Activated T-helper 1 cell treated with anti-CD3 and anti-CD28 coated beads, Interleukin-12 subunit alpha, Interleukin-12 subunit beta, Interleukin-2, Interleukin-4 antibody, amounts not matched to agents 30 ng/mL and 10 ng/mL and 1 ng/mL, durations not matched to agents 14 hours and 24 hours and 36 hours (primary cell): ENCODE data around the gene SHROOM3. TPM values are rescaled to one million over a fixed set of nuclear protein-coding genes. Genes with fewer than 3 reads are reported as not detected.
"Not testable (repeated sequence)": the region's sequence is repeated elsewhere in the genome, so short reads cannot be mapped to it uniquely, and the experiment has no call there.

Experiments used
- DNase-seq: peaks from one replicate; pipeline ENCODE4 v3.0.0; 2021; ENCODE audit warnings: low spot score
- H3K27ac Mint-ChIP-seq: one replicate; pipeline ENCODE4 v1.8.0; 2021; ENCODE audit warnings: mild to moderate bottlenecking, mixed read lengths
- H3K27me3 Mint-ChIP-seq: one replicate; pipeline ENCODE4 v1.8.0; 2022; ENCODE audit warnings: mild to moderate bottlenecking, moderate library complexity, mixed read lengths; ENCODE audit not compliant: insufficient read depth
- H3K36me3 Mint-ChIP-seq: one replicate; pipeline ENCODE4 v1.8.0; 2021; ENCODE audit warnings: low read depth, mixed read lengths
- H3K4me1 Mint-ChIP-seq: one replicate; pipeline ENCODE4 v1.8.0; 2021; ENCODE audit warnings: low read depth, mixed read lengths
- H3K4me3 Mint-ChIP-seq: one replicate; pipeline ENCODE4 v1.8.0; 2021; ENCODE audit warnings: mild to moderate bottlenecking, moderate library complexity, mixed read lengths
- H3K9me3 Mint-ChIP-seq: one replicate; pipeline ENCODE4 v1.8.0; 2021; ENCODE audit warnings: mixed read lengths
- intact Hi-C: fragments of 100-400 bp; cut with micrococcal nuclease; formaldehyde crosslinking; loops from one replicate; pipeline ENCODE4 v1.15.1; 2024
- total RNA-seq: library from RNA; stranded (reverse); gene quantifications from 2 replicates; pipeline ENCODE4 v1.2.3, GENCODE V29; 2022

SHROOM3 gene
- 0.02 and 0.05 TPM in 2 replicates for total RNA-seq

GRCh38 chr4:76434901-76435527, at the start of gene SHROOM3:
SHROOM3 (plus strand) TSS chr4:76435229; CDS start chr4:76436053, 824 bp downstream.
- Mint-ChIP-seq H3K9me3 (no peaks in the 10 kb centered on the region), H3K27ac (no peak within 1 kb of the TSS), H3K4me3 (no peak within 1 kb of the TSS), H3K4me1 (no peaks in the 10 kb centered on the region), H3K27me3 (peaks cover 43% of the 10 kb centered on the region), H3K36me3 (no peaks in the 10 kb centered on the region)
- intact Hi-C loops = no loop called here
- DNase-seq = no peak

- Mint-ChIP-seq H3K27me3 (peaks cover 10% of the 10 kb centered on the region), H3K36me3 (no peaks in the 10 kb centered on the region), H3K4me3 (no peak overlapping the region), H3K9me3 (no peaks in the 10 kb centered on the region), H3K4me1 (no peaks in the 10 kb centered on the region), H3K27ac (no peak overlapping the region)
- DNase-seq = no peak
- intact Hi-C loops = no loop called here
Measured at GRCh38 chr4:76385974-76386373, 49.1 kb upstream of the SHROOM3 start.

DNA sequence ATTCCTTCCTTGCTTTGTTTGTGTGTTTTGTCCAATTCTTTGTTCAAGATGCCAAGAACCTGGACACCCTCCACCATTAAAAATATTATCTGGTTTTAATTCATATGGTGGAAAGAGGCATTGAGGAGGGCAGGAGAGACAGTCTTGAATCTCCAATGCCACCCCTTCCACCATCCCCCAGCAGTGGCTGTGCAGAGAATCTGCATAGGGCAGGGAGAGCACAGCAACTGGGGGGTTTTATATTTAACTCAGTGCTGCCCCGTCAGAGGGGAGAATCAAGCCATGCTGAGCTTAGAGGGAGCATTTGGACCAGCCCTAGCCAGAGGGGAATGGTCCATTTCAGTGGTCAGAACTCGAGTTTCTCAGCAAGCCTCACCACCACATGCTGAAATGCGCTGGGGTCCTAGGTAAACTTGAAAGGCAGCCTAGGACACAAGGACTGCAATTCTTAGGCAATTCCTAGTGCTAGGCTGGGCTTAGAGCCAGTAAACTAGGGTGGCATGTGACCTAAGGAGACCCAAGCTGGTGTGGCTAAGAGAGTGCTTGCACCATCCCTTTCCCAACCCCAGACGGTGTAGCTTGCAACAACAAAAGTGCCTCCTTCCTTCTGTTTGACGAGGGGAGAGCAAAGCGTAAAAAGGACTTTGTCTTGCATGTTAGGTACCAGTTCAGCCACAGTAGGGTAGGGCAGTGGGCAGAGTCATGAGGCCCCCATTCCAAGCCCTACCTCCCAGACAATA, 48.3 kb upstream of the SHROOM3 start:
- Mint-ChIP-seq H3K27ac (no peak overlapping the region), H3K27me3 (peaks cover 10% of the 10 kb centered on the region), H3K9me3 (no peaks in the 10 kb centered on the region), H3K4me3 (no peak overlapping the region), H3K36me3 (no peaks in the 10 kb centered on the region), H3K4me1 (no peaks in the 10 kb centered on the region)
- no peak for DNase-seq
- intact Hi-C loops = no loop called here

DNA sequence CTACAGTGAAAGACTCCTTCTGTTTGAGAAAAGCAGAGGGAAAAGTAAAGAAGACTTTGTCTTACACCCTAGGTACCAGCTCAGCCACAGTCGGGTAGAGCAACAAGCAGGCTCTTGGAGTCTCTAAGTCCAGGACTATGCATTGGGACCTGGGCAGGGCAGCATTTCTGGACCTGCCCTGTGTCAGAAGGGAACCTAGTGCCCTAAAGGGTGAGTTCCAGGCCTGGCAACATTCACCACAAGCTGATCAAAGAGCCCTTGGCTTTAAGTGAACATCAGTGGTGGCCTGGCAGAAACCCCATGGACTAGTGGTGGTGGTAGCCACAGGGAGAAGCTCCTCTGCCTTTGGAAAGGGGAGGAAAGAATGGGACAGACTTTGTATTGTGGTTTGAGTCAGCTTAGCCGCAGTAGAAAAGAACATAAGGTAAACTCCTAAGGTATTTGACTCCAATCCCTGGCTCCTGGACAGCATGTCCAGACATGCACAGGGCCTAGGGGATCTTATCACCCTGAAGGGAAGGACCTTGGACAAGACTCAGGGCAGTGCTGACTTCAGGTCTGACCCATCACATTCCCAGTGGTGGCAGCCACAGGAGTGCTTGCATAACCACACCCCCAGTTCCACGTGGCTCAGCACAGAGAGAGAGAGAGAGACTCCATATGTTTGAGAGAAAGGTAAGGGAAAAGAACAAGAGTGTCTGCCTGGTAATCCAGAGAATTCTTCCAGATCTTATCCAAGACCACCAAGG, 46.7 kb upstream of the SHROOM3 start:
- no peak overlapping the region for H3K4me3 Mint-ChIP-seq
- no peaks in the 10 kb centered on the region for H3K36me3 Mint-ChIP-seq
- no peaks in the 10 kb centered on the region for H3K4me1 Mint-ChIP-seq
- intact Hi-C loops = no loop called here
- DNase-seq = no peak
- H3K27ac Mint-ChIP-seq = no peak overlapping the region
- H3K9me3 Mint-ChIP-seq = no peaks in the 10 kb centered on the region
- H3K27me3 Mint-ChIP-seq = peaks cover 17% of the 10 kb centered on the region

GRCh38 chr4:76401654-76402053, 33.4 kb upstream of the SHROOM3 start:
- H3K9me3 Mint-ChIP-seq = no peaks in the 10 kb centered on the region
- H3K27ac Mint-ChIP-seq = no peak overlapping the region
- H3K4me1 Mint-ChIP-seq = no peaks in the 10 kb centered on the region
- H3K36me3 Mint-ChIP-seq = no peaks in the 10 kb centered on the region
- intact Hi-C loops = no loop called here
- H3K4me3 Mint-ChIP-seq = no peak overlapping the region
- DNase-seq = no peak
- peaks cover 23% of the 10 kb centered on the region for H3K27me3 Mint-ChIP-seq

GRCh38 chr4:76406081-76406480, 28.9 kb upstream of the SHROOM3 start:
- Mint-ChIP-seq H3K4me3 (no peak overlapping the region), H3K27me3 (peaks cover 19% of the 10 kb centered on the region), H3K36me3 (no peaks in the 10 kb centered on the region), H3K9me3 (no peaks in the 10 kb centered on the region), H3K27ac (no peak overlapping the region), H3K4me1 (no peaks in the 10 kb centered on the region)
- intact Hi-C loops = no loop called here
- no peak for DNase-seq

GRCh38 chr4:76407440-76408119, 27.4 kb upstream of the SHROOM3 start:
- no peak for DNase-seq
- H3K27me3 Mint-ChIP-seq = peaks cover 15% of the 10 kb centered on the region
- no peak overlapping the region for H3K4me3 Mint-ChIP-seq
- H3K36me3 Mint-ChIP-seq = no peaks in the 10 kb centered on the region
- no peaks in the 10 kb centered on the region for H3K4me1 Mint-ChIP-seq
- intact Hi-C loops = no loop called here
- H3K9me3 Mint-ChIP-seq = no peaks in the 10 kb centered on the region
- no peak overlapping the region for H3K27ac Mint-ChIP-seq

DNA sequence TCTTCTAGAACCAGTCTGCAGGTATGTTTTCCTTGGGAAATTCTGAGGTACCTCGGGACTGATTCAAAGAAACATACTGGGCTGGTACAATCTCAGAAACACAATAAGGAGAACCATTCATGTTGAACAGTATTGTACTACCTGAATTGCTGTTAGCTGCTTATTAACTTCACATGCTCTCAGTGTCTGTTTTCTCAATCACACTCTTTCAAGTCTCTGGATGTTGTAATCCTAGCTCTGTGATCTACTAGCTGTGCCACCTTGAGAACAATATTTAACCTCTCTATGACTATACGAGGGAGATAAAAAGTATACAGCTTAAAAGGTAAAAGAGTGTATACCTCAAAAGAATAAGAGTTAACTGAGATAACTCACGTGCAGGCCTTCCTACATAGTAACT, 24.4 kb upstream of the SHROOM3 start:
- Mint-ChIP-seq H3K27me3 (peaks cover 12% of the 10 kb centered on the region), H3K4me1 (no peaks in the 10 kb centered on the region), H3K9me3 (no peaks in the 10 kb centered on the region), H3K4me3 (no peak overlapping the region), H3K27ac (no peak overlapping the region), H3K36me3 (no peaks in the 10 kb centered on the region)
- DNase-seq = no peak
- intact Hi-C loops = no loop called here

- Mint-ChIP-seq H3K4me3 (no peak overlapping the region), H3K36me3 (no peaks in the 10 kb centered on the region), H3K27me3 (peaks cover 18% of the 10 kb centered on the region), H3K4me1 (no peaks in the 10 kb centered on the region), H3K27ac (no peak overlapping the region), H3K9me3 (no peaks in the 10 kb centered on the region)
- intact Hi-C loops = no loop called here
- DNase-seq = no peak
Measured at GRCh38 chr4:76420188-76420761, 14.8 kb upstream of the SHROOM3 start.

DNA sequence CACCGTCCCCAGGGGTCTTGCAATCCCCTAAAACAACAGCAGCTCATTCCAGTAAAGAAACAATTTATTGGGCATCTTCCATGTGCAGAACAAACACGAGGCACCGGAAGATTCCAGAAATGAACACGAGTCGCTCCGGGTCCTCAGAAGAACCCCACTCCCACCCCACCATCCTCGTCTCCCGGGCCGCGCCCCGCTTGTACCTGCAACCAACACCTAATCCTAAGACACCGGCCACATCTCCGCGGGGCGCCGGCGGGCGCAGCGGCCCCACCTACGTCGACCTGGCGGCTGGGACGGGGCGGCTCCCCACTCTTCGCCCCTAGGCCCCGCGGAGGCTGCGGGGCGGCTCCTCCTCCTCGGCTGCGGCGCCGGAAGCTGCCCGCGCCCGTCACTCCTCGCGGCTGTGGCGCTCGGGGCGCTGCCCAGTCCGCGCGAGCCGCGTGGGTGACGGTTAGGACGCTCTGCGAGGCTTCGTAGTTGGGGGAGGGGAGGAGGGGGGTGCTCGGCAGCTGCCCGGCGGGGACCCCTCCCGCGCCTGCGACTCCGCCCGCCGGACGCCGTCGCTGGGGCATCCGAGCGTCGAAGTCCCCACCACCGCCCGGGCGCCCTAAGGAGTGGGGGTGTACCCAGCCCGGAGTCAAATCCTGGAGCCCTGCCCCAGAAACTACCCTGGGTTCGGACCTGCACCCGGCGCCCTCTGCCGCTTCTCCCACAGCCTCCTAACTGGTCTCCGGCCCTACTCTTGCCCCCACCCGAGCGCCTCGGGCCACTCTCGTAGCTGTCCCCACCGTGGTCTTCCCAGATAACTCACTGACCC, 14.1 kb upstream of the SHROOM3 start, which contains the start of gene CCDC158:
CCDC158 (minus strand) TSS at position 380 of the 820 bp plus-strand sequence. CDS start 17,934 bp downstream, outside the sequence.
- no peaks in the 10 kb centered on the region for H3K4me1 Mint-ChIP-seq
- intact Hi-C loops = no loop called here
- H3K27ac Mint-ChIP-seq = no peak within 1 kb of the TSS
- H3K27me3 Mint-ChIP-seq = peaks cover 18% of the 10 kb centered on the region
- H3K36me3 Mint-ChIP-seq = no peaks in the 10 kb centered on the region
- peak within 1 kb of the TSS; percentile 28 for H3K4me3 Mint-ChIP-seq
- H3K9me3 Mint-ChIP-seq = no peaks in the 10 kb centered on the region
- DNase-seq = no peak

DNA sequence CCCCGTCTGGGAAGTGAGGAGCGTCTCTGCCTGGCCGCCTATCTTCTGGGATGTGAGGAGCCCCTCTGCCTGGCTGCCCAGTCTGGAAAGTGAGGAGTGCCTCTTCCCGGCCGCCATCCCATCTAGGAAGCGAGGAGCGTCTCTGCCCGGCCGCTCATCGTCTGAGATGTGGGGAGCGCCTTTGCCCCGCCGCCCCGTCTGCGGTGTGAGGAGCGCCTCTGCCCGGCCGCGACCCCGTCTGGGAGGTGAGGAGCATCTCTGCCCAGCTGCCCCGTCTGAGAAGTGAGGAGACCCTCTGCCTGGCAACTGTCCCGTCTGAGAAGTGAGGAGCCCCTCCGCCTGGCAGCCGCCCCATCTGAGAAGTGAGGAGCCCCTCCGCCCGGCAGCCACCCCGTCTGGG, 11.9 kb upstream of the SHROOM3 start:
- H3K27ac Mint-ChIP-seq, H3K4me3 Mint-ChIP-seq, H3K36me3 Mint-ChIP-seq, H3K4me1 Mint-ChIP-seq, DNase-seq, H3K9me3 Mint-ChIP-seq, intact Hi-C loops: not testable (repeated sequence)
- H3K27me3 Mint-ChIP-seq = peaks cover 18% of the 10 kb centered on the region

DNA sequence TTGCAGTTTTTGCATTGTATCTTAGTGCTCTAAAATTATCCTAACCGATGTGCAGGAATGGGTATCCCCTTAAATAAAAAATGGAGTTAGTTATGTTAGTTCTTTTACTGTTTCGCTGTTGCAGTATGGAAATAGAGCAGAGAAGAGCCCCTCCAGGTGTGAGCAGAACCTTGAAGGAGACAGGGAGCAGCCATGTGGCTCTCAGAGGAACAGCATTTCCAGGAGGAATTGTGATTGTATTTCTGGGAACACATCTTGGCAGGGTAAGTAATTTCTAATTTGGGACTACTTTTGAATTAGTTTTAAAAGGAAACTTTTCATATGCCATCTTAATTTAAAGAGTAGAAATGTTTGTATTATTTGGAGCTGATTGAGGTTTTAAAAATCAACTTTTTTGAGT, 8.8 kb upstream of the SHROOM3 start:
- no peak for DNase-seq
- H3K4me3 Mint-ChIP-seq = no peak overlapping the region
- intact Hi-C loops = no loop called here
- H3K36me3 Mint-ChIP-seq = no peaks in the 10 kb centered on the region
- H3K27ac Mint-ChIP-seq = no peak overlapping the region
- peaks cover 5% of the 10 kb centered on the region for H3K27me3 Mint-ChIP-seq
- H3K9me3 Mint-ChIP-seq = no peaks in the 10 kb centered on the region
- H3K4me1 Mint-ChIP-seq = no peaks in the 10 kb centered on the region
